Lower leg skin (tissue), 4 donors: ENCODE measurements around the gene ARHGAP27. TPM values are rescaled to one million over a fixed set of nuclear protein-coding genes. Genes with fewer than 3 reads are reported as not detected.

Experiments
- DNase-seq, 2 donors: peaks; one replicate each; pipeline ENCODE4 v3.0.0-alpha.2; 2019; ENCODE audit warnings: low spot score in 2 of 2
- H3K4me3 ChIP-seq: fragments of 200-600 bp; sonication (generic); 2 replicates; pipeline ENCODE4 v1.5.1; 2017; ENCODE audit warnings: mild to moderate bottlenecking, low read depth; ENCODE audit not compliant: poor library complexity, severe bottlenecking
- POLR2A ChIP-seq, 2 donors: fragments of 450-650 bp; IDR thresholded peaks; one replicate each; pipeline ENCODE4 v1.6.1; 2016 to 2017; ENCODE audit warnings: antibody characterized with exemption in 2 of 2, mild to moderate bottlenecking in 1 of 2, moderate library complexity in 1 of 2
- WGBS, 2 donors: methylation state at CpG; one replicate each; pipeline ENCODE4 v1.1.5; 2018; 5-methylcytosine and 5-hydroxymethylcytosine counted together
- intact Hi-C: fragments of 100-400 bp; cut with DNase I; formaldehyde crosslinking; loops from one replicate; pipeline ENCODE4 v1.15.0; 2023; ENCODE audit warnings: low total_unique reads
- total RNA-seq, 4 donors: library from RNA; depleted of rRNA; stranded (reverse); fragments of >200 nt; gene quantifications; one replicate each; pipeline ENCODE4 v1.1.0, GENCODE V29; 2016
- TF ChIP-seq, protein P1 (sequence below), 3 donors: fragments of 450-650 bp; IDR thresholded peaks; one replicate each; pipeline ENCODE4 v1.5.1; 2016; ENCODE audit warnings: antibody characterized with exemption in 3 of 3, mild to moderate bottlenecking in 3 of 3, moderate library complexity in 2 of 3

The ARHGAP27 gene
- total RNA-seq, 4 donors from 2014 or later: 58.5 to 84.4 (median 68.2) TPM

DNA sequence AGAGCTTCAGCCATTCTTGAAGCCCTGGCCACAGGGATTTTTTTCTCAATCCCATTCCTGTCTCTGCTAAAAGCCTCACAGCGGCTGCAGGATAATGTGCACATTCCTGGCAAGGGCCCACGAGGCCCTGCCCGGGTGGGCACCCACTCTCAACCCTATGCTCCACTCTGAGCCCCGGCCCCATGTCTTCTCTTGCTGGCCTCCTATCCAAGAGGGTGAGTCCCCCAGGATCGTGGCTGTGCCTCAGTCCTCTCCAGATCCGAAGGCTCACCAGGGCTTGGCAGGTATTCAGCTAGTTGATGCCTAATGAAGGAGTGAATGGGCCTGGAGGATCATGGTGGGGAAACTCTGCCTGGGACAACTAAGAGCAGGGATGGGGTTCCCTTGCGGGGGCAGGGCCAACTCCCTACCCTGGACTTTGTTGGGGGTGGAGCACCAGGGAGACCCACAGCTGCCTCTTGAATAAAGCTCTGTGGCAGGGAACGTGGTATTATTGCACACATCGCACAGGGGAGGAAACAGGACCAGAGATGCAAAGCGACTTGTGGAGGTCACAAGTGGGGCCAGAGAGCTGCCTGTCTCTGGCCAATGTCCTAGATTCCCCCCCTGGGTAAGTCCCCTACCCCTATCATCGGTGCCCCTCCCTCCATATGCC, 5.4 kb downstream of the ARHGAP27 start:
- no peak for DNase-seq
- intact Hi-C loops: no loop called here
- 68 to 77% methylated on average over 11 of the region's 11 CpGs for WGBS, 2 donors
- TF ChIP-seq, protein P1, sequence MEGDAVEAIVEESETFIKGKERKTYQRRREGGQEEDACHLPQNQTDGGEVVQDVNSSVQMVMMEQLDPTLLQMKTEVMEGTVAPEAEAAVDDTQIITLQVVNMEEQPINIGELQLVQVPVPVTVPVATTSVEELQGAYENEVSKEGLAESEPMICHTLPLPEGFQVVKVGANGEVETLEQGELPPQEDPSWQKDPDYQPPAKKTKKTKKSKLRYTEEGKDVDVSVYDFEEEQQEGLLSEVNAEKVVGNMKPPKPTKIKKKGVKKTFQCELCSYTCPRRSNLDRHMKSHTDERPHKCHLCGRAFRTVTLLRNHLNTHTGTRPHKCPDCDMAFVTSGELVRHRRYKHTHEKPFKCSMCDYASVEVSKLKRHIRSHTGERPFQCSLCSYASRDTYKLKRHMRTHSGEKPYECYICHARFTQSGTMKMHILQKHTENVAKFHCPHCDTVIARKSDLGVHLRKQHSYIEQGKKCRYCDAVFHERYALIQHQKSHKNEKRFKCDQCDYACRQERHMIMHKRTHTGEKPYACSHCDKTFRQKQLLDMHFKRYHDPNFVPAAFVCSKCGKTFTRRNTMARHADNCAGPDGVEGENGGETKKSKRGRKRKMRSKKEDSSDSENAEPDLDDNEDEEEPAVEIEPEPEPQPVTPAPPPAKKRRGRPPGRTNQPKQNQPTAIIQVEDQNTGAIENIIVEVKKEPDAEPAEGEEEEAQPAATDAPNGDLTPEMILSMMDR (IDR thresholded peaks at IDR 0.05): no peak
- TF ChIP-seq POLR2A (IDR thresholded peaks at IDR 0.05): no peak
- no peak overlapping the region for H3K4me3 ChIP-seq

DNA sequence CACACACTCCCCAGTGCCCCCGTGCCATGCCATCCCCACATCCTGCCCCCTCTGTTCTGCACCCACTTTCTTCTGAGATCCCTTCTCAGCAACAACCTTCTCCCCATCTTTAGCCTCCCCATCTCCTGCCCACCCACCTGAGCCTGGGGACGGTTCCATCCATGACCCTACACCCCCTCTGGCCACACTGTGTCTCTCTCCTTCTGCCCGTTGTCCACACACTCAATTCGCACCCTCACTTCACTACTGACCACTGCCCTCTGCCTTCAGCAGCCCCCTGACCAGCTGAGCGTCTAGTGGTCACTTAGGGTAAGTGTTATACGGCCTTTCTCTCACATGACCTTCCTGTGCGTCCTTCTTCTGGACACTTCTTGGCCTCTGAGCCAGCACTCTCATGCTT, 6.1 kb downstream of the ARHGAP27 start:
- TF ChIP-seq, protein P1 (IDR thresholded peaks at IDR 0.05): no peak
- no peak for TF ChIP-seq POLR2A (IDR thresholded peaks at IDR 0.05)
- H3K4me3 ChIP-seq: no peak overlapping the region
- 77 to 87% methylated on average over 7 of the region's 7 CpGs for WGBS, 2 donors
- DNase-seq: no peak
- intact Hi-C loops: no loop called here

DNA sequence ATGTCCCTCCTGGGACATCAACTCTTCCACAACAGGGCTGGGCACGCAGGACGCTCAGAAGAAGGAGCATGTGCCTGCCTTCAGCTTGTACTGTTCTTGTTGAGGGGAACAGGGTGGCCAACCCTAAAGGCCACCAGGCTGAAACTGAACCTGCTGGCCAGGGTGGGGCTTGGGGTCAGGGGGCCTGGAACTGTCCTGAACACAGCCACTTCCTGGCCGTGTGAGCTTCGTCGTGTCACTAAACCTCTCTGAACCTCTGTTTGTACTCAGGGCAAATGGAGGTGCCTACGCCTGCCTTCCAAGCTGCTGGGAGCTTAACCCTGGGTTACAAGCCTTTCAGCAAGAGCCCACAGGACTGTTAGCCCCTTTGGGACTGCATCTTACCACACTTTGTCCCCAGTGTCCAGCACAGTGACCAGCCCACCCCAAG, 6.7 kb downstream of the ARHGAP27 start:
- 54 to 59% methylated on average over 4 to 6 of the region's 6 CpGs for WGBS, 2 donors
- intact Hi-C loops: no loop called here
- no peak overlapping the region for H3K4me3 ChIP-seq
- DNase-seq: no peak
- no peak for TF ChIP-seq POLR2A (IDR thresholded peaks at IDR 0.05)
- TF ChIP-seq, protein P1 (IDR thresholded peaks at IDR 0.05): no peak

DNA sequence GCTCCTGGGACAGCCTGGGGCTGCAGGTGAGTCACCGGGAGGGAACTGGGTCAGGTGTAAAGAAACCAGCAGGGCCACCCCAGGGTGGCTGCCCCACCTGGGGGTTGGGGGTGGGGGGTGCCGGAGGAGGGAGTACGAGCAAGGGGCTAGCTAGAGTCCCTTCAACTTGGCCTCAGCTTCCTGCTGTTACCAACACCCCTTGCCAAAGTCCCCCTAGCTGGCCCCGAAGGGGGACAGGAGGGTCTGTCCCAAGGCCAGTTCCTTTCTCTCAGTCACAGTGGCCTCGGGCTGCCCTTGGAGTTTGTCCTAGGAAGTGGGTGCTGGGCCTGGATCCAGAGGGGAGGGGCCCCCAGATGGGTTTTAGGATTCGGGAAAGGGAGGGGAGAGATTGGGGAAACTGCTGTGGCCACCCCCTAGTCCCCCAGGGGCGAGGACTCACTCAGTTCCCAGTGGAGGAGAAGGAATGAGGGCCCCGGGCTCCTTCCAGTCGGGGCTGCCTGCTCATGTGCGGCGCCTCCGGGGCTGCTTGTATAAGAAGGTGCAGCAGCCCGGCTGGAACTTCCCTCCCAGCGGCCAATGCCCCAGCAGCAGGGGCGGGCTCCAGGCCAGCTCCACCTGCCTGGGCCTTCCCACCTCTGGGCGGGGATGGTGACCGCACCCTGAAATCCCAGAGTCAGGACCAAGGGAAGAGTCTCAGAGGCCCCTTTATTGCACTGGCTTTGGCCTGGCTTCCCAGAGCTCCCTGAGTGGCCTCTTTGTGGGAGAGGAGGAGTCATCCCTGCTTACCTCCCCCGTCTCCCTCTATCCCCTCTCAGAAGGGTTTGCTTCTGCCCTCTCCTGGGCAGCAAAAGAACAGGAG, 7.3 kb downstream of the ARHGAP27 start:
- no peak overlapping the region for H3K4me3 ChIP-seq
- no peak for TF ChIP-seq POLR2A (IDR thresholded peaks at IDR 0.05)
- TF ChIP-seq, protein P1 (IDR thresholded peaks at IDR 0.05): no peak

DNA sequence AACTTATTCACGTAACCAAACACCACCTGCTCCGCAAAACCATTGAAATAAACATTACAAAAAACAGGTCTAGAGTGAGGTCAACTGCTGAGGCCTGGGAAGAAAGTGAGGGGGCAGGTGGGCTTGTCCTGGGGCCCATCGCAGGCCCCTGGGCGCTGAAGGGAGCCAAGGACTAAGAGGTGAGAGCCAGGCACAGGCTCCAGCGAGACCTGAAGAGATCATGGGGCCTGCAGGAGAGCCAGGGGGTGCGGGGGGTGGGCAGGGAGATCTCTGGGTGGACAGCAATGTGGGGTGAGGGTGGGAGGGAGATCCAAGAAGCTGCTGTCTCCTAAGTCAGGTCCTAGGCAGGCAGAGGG, 7.9 kb downstream of the ARHGAP27 start:
- WGBS, 2 donors: 74 to 82% methylated on average over 6 of the region's 6 CpGs
- no peak for TF ChIP-seq POLR2A (IDR thresholded peaks at IDR 0.05)
- TF ChIP-seq, protein P1 (IDR thresholded peaks at IDR 0.05): no peak
- DNase-seq: no peak
- no peak overlapping the region for H3K4me3 ChIP-seq
- intact Hi-C loops: no loop called here

More for the DNA sequence above, 7.3 kb downstream of the ARHGAP27 start:
- intact Hi-C loops: no loop called here
- DNase-seq: peak in 1 of 2 donors; percentile 59
- 34 to 38% methylated on average over 15 to 16 of the region's 18 CpGs for WGBS, 2 donors
